Measurements from ENCODE around the gene HOTAIR.

HOTAIR gene

GRCh38 chr12:53999559-54000115 lies 24.9 kb upstream of the HOTAIR start:
- peak; percentile 78 for DNase-seq (ENCODE audit: low read depth)

DNA sequence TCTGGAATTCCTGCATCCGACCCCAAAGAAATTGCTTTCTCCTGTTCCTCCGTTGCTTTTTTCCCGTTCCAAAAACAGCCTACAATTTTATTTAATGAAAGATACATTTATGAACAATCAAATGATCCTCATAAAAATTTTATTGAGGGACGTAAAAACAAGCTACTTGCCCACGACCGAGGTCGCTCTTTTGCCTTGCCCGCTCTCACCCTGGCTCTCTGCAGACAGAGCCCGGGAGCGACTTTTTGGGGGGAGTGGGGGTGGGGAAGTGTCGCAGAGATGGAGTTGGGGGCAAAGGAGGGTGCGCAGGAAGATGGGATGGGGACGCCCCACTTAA lies 24.1 kb upstream of the HOTAIR start:
- no peak for DNase-seq (ENCODE audit: low read depth)

DNA sequence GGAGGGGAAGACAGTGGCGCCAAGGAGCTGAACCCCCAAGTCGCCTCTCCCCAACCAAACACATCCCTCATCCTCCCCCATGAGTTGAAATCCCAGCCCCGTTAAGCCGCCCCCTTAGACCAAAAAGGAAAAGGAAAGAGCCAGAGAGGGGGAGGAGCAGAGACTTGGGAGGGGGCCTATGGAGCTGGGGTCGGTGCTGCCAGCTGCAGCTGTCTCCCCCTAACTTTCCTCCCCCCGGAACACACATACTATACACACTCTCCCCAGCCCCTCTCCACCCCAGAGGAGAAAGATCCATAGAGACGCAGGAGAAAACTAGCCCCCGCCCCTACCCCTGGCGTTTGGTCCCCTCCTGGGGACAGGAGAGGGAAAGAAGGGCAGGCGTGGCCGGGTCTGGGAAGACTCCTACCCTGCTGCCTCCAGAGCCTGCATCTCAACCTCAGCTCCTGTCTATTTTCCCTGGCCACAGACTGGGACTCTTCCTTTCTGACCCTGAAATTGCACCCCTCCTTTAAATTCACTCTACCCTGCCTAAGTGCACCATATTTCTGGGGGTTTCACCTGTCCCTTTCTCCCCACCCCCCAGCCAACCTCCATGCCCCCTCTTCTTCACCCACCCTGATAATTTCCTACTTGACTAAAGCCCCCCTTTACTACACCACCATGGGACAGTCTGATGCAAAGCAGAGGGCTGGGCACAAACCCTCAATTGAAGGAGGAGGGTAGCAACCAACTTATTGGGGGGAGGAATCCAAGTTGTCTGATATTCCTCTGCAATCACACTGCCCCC lies 23.6 kb upstream of the HOTAIR start:
- DNase-seq (ENCODE audit: low read depth), result no peak

- DNase-seq (ENCODE audit: low read depth), result no peak
Observed at GRCh38 chr12:53997204-53998109, 22.7 kb upstream of the HOTAIR start.

DNA sequence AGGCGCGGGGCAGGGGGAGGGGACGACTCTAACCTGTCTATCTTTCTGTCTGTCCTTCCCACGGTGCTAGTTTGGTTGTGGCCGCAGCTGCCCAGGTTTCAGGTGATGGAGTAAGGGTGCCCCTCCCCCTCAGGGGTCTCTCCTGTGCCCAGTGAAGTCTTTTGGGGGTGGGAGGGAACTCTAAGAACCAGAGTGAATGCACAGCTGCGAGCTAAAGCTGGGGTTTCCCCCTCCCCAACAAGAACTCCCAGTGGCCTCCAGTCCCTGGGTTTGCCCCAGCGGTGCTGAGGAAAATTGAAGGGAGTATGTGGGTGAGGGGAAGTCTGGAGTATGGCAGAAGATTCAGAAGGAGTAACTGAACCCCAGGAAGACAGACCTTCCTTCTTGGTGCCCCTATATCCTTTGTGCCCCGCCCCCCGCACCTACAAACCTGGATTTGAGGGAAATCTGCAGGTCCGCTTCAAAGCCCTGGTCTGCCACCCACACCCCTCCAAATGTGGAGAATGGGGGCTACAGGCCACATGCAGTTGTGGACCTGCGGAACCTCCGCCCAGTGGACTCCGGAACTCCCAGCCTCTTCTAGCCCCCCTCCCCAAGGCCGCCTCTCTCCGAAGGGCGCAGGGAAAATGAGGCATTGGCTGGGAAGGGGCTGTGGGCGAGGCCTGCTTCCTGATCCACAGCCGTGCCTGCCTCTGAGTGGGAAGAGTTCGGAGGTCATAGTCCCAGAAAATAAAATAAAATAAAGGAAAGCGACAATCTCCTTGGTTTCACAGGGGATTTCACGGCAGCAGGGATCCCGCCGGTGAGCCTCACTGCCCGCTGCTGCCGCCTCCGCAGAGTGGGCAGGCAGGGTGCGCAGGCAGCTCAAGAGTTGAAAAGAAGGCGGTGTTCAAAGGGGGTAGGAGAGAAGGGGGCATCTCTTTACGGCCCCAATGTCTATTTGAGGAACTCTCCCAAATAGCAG lies 21.8 kb upstream of the HOTAIR start:
- DNase-seq (ENCODE audit: low read depth), result no peak

DNA sequence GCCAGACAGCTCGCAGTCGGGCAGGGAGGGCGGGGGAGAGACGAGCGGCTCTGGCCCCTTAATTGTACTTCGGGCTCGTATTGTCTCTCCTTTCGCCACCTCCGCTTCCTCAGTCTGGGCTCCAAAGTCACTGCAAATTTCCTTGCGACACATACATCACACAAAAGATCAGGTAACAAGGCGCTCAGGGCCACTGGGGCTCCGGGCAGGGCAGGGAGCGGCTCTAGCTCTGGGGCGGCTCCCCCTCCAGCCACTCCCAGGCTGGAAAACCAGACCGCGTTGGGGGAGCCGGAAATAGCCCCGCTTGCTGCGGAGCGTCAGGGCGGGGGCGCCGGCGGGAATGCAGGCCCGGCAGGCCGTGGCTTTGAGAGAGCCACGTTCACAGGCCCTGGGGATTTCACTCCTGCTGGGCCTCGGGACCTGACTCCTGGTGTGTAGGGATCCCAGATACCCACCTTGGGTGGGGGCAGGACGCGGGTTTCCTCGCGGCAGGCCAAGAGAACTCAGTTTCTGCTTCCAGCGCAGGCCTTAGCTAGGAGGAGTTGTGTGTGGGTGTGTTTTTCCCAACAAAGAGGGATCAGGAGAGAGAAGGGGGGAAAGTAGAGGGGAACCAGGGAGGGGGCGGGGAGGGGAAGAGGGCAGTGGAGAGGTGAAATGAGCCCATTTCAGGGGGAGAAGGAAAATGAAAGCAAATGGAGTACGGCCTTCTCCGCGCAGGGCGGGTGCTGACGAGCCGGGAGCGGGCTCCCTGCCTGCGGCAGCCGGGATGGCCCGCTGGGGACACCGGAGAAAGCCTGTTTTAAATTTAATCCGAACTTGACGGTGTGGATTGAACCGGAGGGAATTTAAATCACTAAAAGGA lies 20.9 kb upstream of the HOTAIR start:
- no peak for DNase-seq (ENCODE audit: low read depth)

- DNase-seq (ENCODE audit: low read depth), result no peak
Observed at GRCh38 chr12:53995002-53995377, 20.2 kb upstream of the HOTAIR start.

- no peak for DNase-seq (ENCODE audit: low read depth)
Observed at GRCh38 chr12:53994264-53995001, 19.7 kb upstream of the HOTAIR start.

DNA sequence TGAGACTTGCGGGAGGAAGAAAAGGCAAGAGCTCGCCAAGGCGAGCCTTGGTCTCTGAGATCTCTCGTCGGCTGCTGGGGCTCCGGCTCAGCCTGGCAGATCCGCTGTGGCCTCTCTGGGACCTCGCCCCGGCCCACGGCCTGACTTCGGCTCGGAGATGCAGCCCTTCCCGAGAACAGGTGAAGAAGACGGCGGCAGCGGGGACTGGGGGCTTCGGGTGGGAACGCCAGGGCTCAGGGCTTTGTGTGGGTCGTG lies 19.2 kb upstream of the HOTAIR start:
- DNase-seq (ENCODE audit: low read depth), result no peak

DNA sequence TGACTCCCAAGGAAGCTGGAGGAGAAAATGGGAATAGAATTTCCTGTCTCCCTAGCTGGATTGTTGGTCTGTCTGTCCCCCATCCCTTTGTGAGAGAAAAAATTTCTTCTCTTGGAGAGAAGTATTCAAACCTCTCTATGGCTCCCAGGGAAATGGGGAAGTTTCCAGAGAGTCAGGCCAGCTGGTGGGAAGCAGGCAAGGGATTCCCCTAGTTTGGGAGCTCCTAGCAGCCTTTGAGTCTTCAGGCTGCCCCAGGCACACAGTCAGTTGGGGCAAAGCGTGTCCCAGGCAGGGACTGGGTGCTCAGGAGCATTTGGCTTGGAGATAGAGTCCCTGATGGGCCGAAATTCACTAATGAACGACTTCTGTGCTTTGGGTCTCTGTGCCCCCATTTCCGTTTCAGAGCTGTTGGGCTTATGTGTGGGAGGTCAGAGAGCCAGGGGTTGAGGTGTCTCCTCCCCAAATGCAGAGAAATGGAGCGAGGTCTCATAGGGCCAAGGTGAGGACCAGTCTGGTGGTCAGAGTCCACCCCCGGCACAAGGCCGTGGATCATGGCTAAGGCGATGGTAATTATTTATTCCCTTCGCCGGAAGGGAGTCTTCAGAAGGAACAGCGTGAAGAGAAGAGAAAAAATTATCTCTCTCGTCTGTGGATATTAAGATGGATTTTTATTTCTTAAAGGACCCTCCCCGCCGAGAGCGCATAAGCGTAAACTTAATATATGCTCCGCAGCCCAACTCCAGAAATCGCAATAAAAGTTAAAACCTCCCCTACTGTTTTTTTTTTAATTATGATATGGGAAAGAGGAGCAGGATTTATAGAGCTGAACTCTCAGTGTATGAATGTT lies 18.6 kb upstream of the HOTAIR start:
- DNase-seq (ENCODE audit: low read depth), result no peak

GRCh38 chr12:53992377-53992889 lies 17.7 kb upstream of the HOTAIR start:
- DNase-seq (ENCODE audit: low read depth), result no peak

GRCh38 chr12:53991077-53991460 lies 16.3 kb upstream of the HOTAIR start:
- DNase-seq (ENCODE audit: low read depth), result peak; percentile 78

DNA sequence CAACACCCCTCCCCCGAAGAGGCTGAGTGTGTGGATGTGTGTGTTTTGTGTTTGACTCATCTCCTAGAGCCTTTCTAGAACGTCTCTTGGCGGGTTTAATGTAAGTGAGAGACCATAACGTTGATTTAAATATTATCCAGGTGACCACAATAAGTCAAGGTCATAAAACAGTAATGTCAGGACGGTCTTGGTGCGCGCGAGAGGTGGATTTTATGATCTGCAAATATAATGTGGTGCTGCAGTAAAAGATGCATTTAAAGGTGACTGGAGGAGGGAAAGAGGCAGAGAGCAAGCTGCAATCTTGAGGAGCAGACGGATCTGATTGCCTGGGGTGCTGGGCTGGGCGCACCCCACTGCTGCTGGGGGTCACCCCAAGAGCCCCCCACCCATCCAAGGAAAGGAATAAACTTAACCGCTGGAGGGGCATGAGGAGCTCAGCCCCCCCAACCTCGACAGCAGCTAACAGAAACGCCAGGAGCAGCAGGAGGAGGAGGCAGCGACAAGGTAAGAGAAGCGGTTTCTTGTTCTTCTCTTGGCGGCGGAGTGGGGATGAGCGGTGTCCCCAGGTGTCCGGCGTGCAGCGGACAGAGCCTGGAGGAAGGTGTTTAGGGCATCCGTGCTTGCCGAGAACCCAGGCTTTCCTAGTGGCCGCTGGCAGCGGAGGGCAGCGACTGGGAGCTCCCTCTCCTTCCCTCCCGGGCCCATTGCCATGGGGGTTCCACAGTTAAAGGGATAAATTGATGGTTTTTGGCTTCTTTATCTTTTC lies 15.7 kb upstream of the HOTAIR start:
- no peak for DNase-seq (ENCODE audit: low read depth)

GRCh38 chr12:53989227-53990113 lies 14.7 kb upstream of the HOTAIR start:
- no peak for DNase-seq (ENCODE audit: low read depth)

- DNase-seq (ENCODE audit: low read depth), result no peak
Observed at GRCh38 chr12:53988541-53989226, 13.9 kb upstream of the HOTAIR start.

DNA sequence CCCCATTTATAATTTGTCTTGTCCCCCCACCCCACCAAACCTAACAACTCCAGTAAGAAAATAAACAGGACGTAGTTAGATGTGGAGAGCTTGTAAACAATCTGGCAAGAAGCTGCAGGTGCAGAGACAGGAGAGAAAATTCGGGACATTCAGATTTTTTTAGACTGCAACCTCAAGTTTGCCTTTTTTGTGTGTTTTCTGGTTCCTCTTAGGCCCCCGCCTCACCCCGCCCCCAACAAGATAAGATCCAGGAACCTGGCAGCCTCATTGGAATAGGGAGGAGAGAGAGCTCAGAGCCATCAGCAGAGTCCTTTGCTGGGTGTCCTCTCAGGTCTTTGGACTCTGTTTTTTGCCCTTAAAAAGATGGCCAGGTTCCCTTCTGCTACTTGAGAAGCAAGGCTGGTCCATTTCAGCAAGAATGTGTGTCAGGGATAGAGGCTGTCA lies 13.1 kb upstream of the HOTAIR start:
- DNase-seq (ENCODE audit: low read depth), result no peak
